GM12878 (cell line): ENCODE data around the gene NPBWR2. TPM values are rescaled to one million over a fixed set of nuclear protein-coding genes. Genes with fewer than 3 reads are reported as not detected.

Experiments
- ATAC-seq: fragments of 200-7000 bp; cut with Tn5 transposase; 3 replicates; pipeline ENCODE4 v1.9.1; 2020; ENCODE audit warnings: mild to moderate bottlenecking, moderate library complexity
- BruUV-seq: library from RNA; stranded (reverse); fragments of 400-500 nt; replicated peaks from 2 replicates; lab custom pipeline; 2021; lab: Mats Ljungman, UMichigan
- CTCF ChIA-PET: fragments of 300-600 bp; sonication (Branson Sonifier 250); formaldehyde crosslinking; extraction: SDS; loops from one replicate; lab custom pipeline; 2021; ENCODE audit warnings: inconsistent platforms; lab: Yijun Ruan, JAX
- POLR2A ChIA-PET: fragments of 350-600 bp; formaldehyde crosslinking; extraction: SDS; loops from one replicate; lab custom pipeline; 2021; ENCODE audit warnings: inconsistent platforms; lab: Charles Lee
- RAD21 ChIA-PET: fragments of 300-600 bp; sonication (Branson Sonifier 250); formaldehyde crosslinking; loops from one replicate; lab custom pipeline; 2023; ENCODE audit warnings: antibody characterized with exemption; ENCODE audit not compliant: unreplicated experiment; lab: Charles Lee
- SMC1A ChIA-PET: fragments of 300-600 bp; sonication (Branson Sonifier 250); formaldehyde crosslinking; loops from one replicate; lab custom pipeline; 2023; ENCODE audit not compliant: unreplicated experiment, uncharacterized antibody; lab: Charles Lee
- DNase-seq: peaks from one replicate; pipeline ENCODE4 v3.0.0-alpha.2; 2011; ENCODE audit warnings: low read depth, low spot score
- FAIRE-seq: peaks from 3 replicates; lab custom pipeline; 2011; peaks lifted over from hg19 to GRCh38; lab: Jason Lieb, UNC
- H2AFZ ChIP-seq: 2 replicates; pipeline ENCODE4 v1.6.0; 2011; ENCODE audit warnings: low read depth, low read length, control low read depth; ENCODE audit not compliant: control insufficient read depth
- H3K27ac ChIP-seq: 2 replicates; pipeline ENCODE4 v1.5.1; 2011; ENCODE audit warnings: control low read depth; ENCODE audit not compliant: control insufficient read depth, insufficient read depth
- H3K27me3 ChIP-seq, 2 experiments: replicated peaks in 1 of 2; 2 replicates each; pipeline versions ENCODE4 v1.6.0 to v1.6.1; 2011; ENCODE audit warnings: low read length in 1 of 2; ENCODE audit not compliant: control insufficient read depth in 2 of 2, insufficient read depth in 2 of 2
- H3K36me3 ChIP-seq, 2 experiments: 2 replicates each; pipeline ENCODE4 v1.5.1; 2011; ENCODE audit warnings: low read length in 1 of 2; ENCODE audit not compliant: control insufficient read depth in 2 of 2, insufficient read depth in 2 of 2
- H3K4me1 ChIP-seq: 2 replicates; pipeline ENCODE4 v1.6.1; 2011; ENCODE audit warnings: mild to moderate bottlenecking, low read length, moderate library complexity, mixed read lengths; ENCODE audit not compliant: control insufficient read depth, insufficient read depth
- H3K4me2 ChIP-seq: 2 replicates; pipeline ENCODE4 v1.6.0; 2011; ENCODE audit warnings: control low read depth; ENCODE audit not compliant: control insufficient read depth, insufficient read depth
- H3K4me3 ChIP-seq: fragments of 200-600 bp; sonication (generic); 2 replicates; pipeline ENCODE4 v1.5.1; 2016
- H3K79me2 ChIP-seq: 2 replicates; pipeline ENCODE4 v1.6.0; 2011; ENCODE audit warnings: low read length; ENCODE audit not compliant: control insufficient read depth, insufficient read depth
- H3K9ac ChIP-seq: 2 replicates; pipeline ENCODE4 v1.8.0; 2011; ENCODE audit warnings: low read length, control low read depth, mixed read lengths; ENCODE audit not compliant: control insufficient read depth, insufficient read depth
- H3K9me3 ChIP-seq: replicated peaks from 3 replicates; pipeline ENCODE4 v1.5.1; 2011; ENCODE audit warnings: mild to moderate bottlenecking, low read length; ENCODE audit not compliant: control insufficient read depth, insufficient read depth
- H4K20me1 ChIP-seq: 2 replicates; pipeline ENCODE4 v1.6.0; 2011; ENCODE audit not compliant: control insufficient read depth, insufficient read depth
- BACH1 ChIP-seq: fragments of 450-650 bp; IDR thresholded peaks from 2 replicates; pipeline ENCODE4 v1.6.1; 2017; ENCODE audit warnings: mild to moderate bottlenecking, borderline replicate concordance
- CTCF ChIP-seq, 3 experiments: IDR thresholded peaks in 2 of 3; conservative IDR thresholded peaks in 1 of 3; 2 replicates each; pipeline ENCODE4 v1.5.1; 2011; ENCODE audit warnings: low read depth in 3 of 3, low read length in 3 of 3, mild to moderate bottlenecking in 3 of 3, control low read depth in 2 of 3, moderate library complexity in 2 of 3, inconsistent platforms in 1 of 3, mixed read lengths in 1 of 3; ENCODE audit not compliant: control insufficient read depth in 2 of 3, insufficient read depth in 1 of 3; ENCODE audit errors: extremely low read depth in 1 of 3
- EGR1 ChIP-seq, 2 experiments: IDR thresholded peaks; 1 replicate in 1 of 2; 2 replicates in 1 of 2; pipeline ENCODE4 v1.6.1; 2011 to 2012; ENCODE audit warnings: low read depth in 2 of 2, low read length in 2 of 2, borderline replicate concordance in 1 of 2, mild to moderate bottlenecking in 1 of 2, moderate library complexity in 1 of 2
- MLLT1 ChIP-seq: fragments of 450-650 bp; IDR thresholded peaks from 2 replicates; pipeline ENCODE4 v1.6.1; 2016; ENCODE audit warnings: mild to moderate bottlenecking
- NR2C2 ChIP-seq: IDR thresholded peaks from 2 replicates; pipeline ENCODE4 v1.6.1; 2011; ENCODE audit warnings: borderline replicate concordance, low read depth; ENCODE audit not compliant: control insufficient read depth, insufficient read length
- POLR2A ChIP-seq: IDR thresholded peaks from 2 replicates; pipeline ENCODE4 v1.6.1; 2011; ENCODE audit warnings: low read depth, mild to moderate bottlenecking, low read length
- RCOR1 ChIP-seq: conservative IDR thresholded peaks from 2 replicates; pipeline ENCODE4 v1.6.1; 2012; ENCODE audit warnings: low read depth, low read length, improper control_type of control experiment
- SMARCA5 ChIP-seq: fragments of 450-650 bp; IDR thresholded peaks from 2 replicates; pipeline ENCODE4 v1.6.1; 2017; ENCODE audit warnings: mild to moderate bottlenecking
- SRF ChIP-seq, 2 experiments: IDR thresholded peaks; 2 replicates each; pipeline ENCODE4 v1.6.1; 2011; ENCODE audit warnings: low read depth in 2 of 2, low read length in 2 of 2, mild to moderate bottlenecking in 1 of 2, moderate library complexity in 1 of 2
- SUZ12 ChIP-seq: fragments of 200-600 bp; sonication (generic); IDR thresholded peaks from one replicate; pipeline ENCODE4 v1.6.1; 2018; ENCODE audit warnings: antibody characterized with exemption, mild to moderate bottlenecking; ENCODE audit not compliant: unreplicated experiment
- whole genome bisulfite sequencing: methylation state at CpG from one replicate; pipeline ENCODE4 v1.1.6; 2016; ENCODE audit warnings: low lambda C conversion rate; ENCODE audit not compliant: insufficient replicate concordance, insufficient coverage; ENCODE audit errors: missing lambda C conversion rate; 5-methylcytosine and 5-hydroxymethylcytosine counted together
- in situ Hi-C: fragments of 300-500 bp; cut with MboI; formaldehyde crosslinking; loops from 9 replicates; pipeline ENCODE4 v1.14.3; 2018; ENCODE audit warnings: mixed read lengths
- intact Hi-C: fragments of 100-400 bp; cut with micrococcal nuclease; formaldehyde crosslinking; loops from one replicate; pipeline ENCODE4 v1.14.2; 2022; ENCODE audit not compliant: unreplicated experiment
- polyA plus RNA-seq, 11 experiments: library from polyadenylated mRNA; depleted of rRNA in 4 of 11; unstranded in 6 of 11; stranded (reverse) in 5 of 11; fragments of >200 nt; fragmentation: Nextera tagmentation in 4 of 11; fragmentation: Illumina TruSeq in 1 of 11; extraction: Ambion mirVana in 4 of 11; extraction: Trizol in 1 of 11; gene quantifications; 1 replicate in 1 of 11; 2 replicates in 10 of 11; pipeline versions ENCODE4 v1.2.1 to v1.2.3, GENCODE V29; 2011 to 2016; ENCODE audit warnings: inconsistent platforms in 2 of 11, missing spikeins in 2 of 11, low read depth in 1 of 11
- total RNA-seq, 4 experiments: library from RNA; depleted of rRNA in 3 of 4; stranded (reverse); fragments of >200 nt in 3 of 4; fragmentation: Illumina TruSeq in 1 of 4; extraction: Trizol in 1 of 4; gene quantifications; 2 replicates each; pipeline versions ENCODE4 v1.2.1 to v1.2.3, GENCODE V29; 2013 to 2021

NPBWR2 gene
- total and polyA plus RNA-seq, 10 of the 15 experiments (the other 5 are each of a cell fraction or from before 2014, with no cell fraction given), result not detected

- ChIA-PET SMC1A (interaction anchor here (2.8 kb wide), 1 partner anchor 10 kb away, joined by 10 read pairs; no protein-coding TSS in a partner anchor), RAD21 (interaction anchor here (1.2 to 2.3 kb wide), 4 partner anchors 11 to 35 kb away, joined by 4 to 7 read pairs (median 4); no protein-coding TSS in a partner anchor), POLR2A (interaction anchor here (1.1 to 3.0 kb wide), 5 partner anchors 12 to 37 kb away, joined by 3 to 10 read pairs (median 4); no protein-coding TSS in a partner anchor), CTCF (interaction anchor here (1.1 to 3.9 kb wide), 5 partner anchors 10 to 37 kb away, joined by 3 to 22 read pairs (median 7); no protein-coding TSS in a partner anchor)
- Histone ChIP-seq H3K9ac (peak overlapping the region; percentile 91), H3K27me3 (no peaks in the 10 kb centered on the region), H3K27ac (peak overlapping the region; percentile 85), H3K4me3 (peak overlapping the region; percentile 83), H3K4me1 (peaks cover 19% of the 10 kb centered on the region; the same call in 1 of the 2 replicates), H3K36me3 (peaks cover 3 to 22% of the 10 kb centered on the region in 2 experiments), H3K4me2 (peak overlapping the region; percentile 97), H3K9me3 (no peaks in the 10 kb centered on the region), H2AFZ (no peak overlapping the region), H4K20me1 (no peaks in the 10 kb centered on the region), H3K79me2 (peaks cover 30% of the 10 kb centered on the region)
- DNase-seq (no peak), ATAC-seq (no peak), FAIRE-seq (no peak)
- 63% methylated on average over 21 of the region's 22 CpGs for WGBS
- intact Hi-C loops, result no loop called here
- no TSS peak for BruUV-seq
- in situ Hi-C loops, result no loop called here
- TF ChIP-seq EGR1 (IDR thresholded peaks at IDR 0.05; ENCODE audit: borderline replicate concordance in 1 of 2, low read depth in 2 of 2, low read length in 2 of 2) (no peak), SUZ12 (no peak), MLLT1 (peak; percentile 85), NR2C2 (no peak), BACH1 (0 out of 2 replicates have a peak, but pooled peaks have one; percentile 17), POLR2A (peak; percentile 24; the same call in 1 of the 2 replicates), SRF (IDR thresholded peaks at IDR 0.05; ENCODE audit: low read depth in 2 of 2, low read length in 2 of 2) (no peak), CTCF (IDR thresholded peaks at IDR 0.05 in 2 of 3, conservative IDR thresholded peaks at IDR 0.05 in 1 of 3; ENCODE audit: control insufficient read depth in 2 of 3, extremely low read depth in 1 of 3, insufficient read depth in 1 of 3, low read depth in 3 of 3, low read length in 3 of 3) (no peak), RCOR1 (no peak), SMARCA5 (0 out of 2 replicates have a peak, but pooled peaks have one; percentile 7)
Observed at GRCh38 chr20:64076061-64076997, 31.0 kb downstream of the NPBWR2 start.
